CD4-positive, alpha-beta T cell treated with Interleukin-15 for 4 hours (primary cell): Measurements from ENCODE around the gene NR2F1-AS1.
A peak's percentile ranks its signal among the peaks of the same experiment; 100 is the strongest.

Experiments
- DNase-seq: peaks from one replicate; pipeline ENCODE4 v3.0.0-alpha.2; 2020; ENCODE audit warnings: low spot score

NR2F1-AS1 gene

GRCh38 chr5:93589152-93589828 is 8.3 kb upstream of the NR2F1-AS1 start:
- no peak for DNase-seq

- no peak for DNase-seq
Observed at GRCh38 chr5:93588352-93589151, 7.5 kb upstream of the NR2F1-AS1 start.

GRCh38 chr5:93587597-93588351 is 6.8 kb upstream of the NR2F1-AS1 start:
- no peak for DNase-seq

GRCh38 chr5:93586736-93587596 is 5.9 kb upstream of the NR2F1-AS1 start:
- DNase-seq: no peak

- DNase-seq: no peak
Observed at GRCh38 chr5:93585767-93586385, 4.9 kb upstream of the NR2F1-AS1 start.

GRCh38 chr5:93585041-93585766 is 4.2 kb upstream of the NR2F1-AS1 start:
- no peak for DNase-seq

GRCh38 chr5:93584596-93585040 is 3.6 kb upstream of the NR2F1-AS1 start:
- no peak for DNase-seq

GRCh38 chr5:93583768-93584595 is 3.0 kb upstream of the NR2F1-AS1 start:
- peak; percentile 16 for DNase-seq

- DNase-seq: no peak
Observed at GRCh38 chr5:93583439-93583767, 2.4 kb upstream of the NR2F1-AS1 start.

GRCh38 chr5:93582677-93583438 is 1.8 kb upstream of the NR2F1-AS1 start, which contains the start of gene NR2F1:
Gene NR2F1 (plus strand): TSS chr5:93583222. CDS start chr5:93585024, 1,802 bp downstream.
- no peak for DNase-seq

GRCh38 chr5:93582167-93582462 is 1.1 kb upstream of the NR2F1-AS1 start:
- no peak for DNase-seq

- DNase-seq: no peak
Observed at GRCh38 chr5:93580063-93580926, 724 bp downstream of the NR2F1-AS1 start.

GRCh38 chr5:93579692-93580062 is 1.3 kb downstream of the NR2F1-AS1 start:
- no peak for DNase-seq

GRCh38 chr5:93578813-93579691 is 2.0 kb downstream of the NR2F1-AS1 start:
- DNase-seq: no peak

GRCh38 chr5:93577854-93578812 is 2.9 kb downstream of the NR2F1-AS1 start:
- no peak for DNase-seq
